Stimulated activated naive B cell treated with anti-CD40 and anti-IgM and Interleukin-4, amounts not matched to agents 10 μg/mL and 1 μg/mL and 100 μg/mL, for 72 hours (primary cell): Measurements from ENCODE around the gene USP53.

Experiments used
- ATAC-seq, 2 donors: fragments of 150-1000 bp; cut with Tn5 transposase; replicated peaks; 2 replicates each; pipeline ENCODE4 v1.10.0; 2021; ENCODE audit warnings: moderate library complexity in 1 of 2
- DNase-seq: peaks from one replicate; pipeline ENCODE4 v3.0.0; 2021
- H3K27ac Mint-ChIP-seq: one replicate; pipeline ENCODE4 v1.8.0; 2022; ENCODE audit warnings: mild to moderate bottlenecking, mixed read lengths
- H3K27me3 Mint-ChIP-seq, 2 donors: one replicate each; pipeline ENCODE4 v1.8.0; 2022; ENCODE audit warnings: mixed read lengths in 2 of 2
- H3K36me3 Mint-ChIP-seq, 2 donors: one replicate each; pipeline ENCODE4 v1.8.0; 2022; ENCODE audit warnings: mixed read lengths in 2 of 2, mild to moderate bottlenecking in 1 of 2
- H3K4me1 Mint-ChIP-seq, 2 donors: one replicate each; pipeline ENCODE4 v1.8.0; 2022; ENCODE audit warnings: mixed read lengths in 2 of 2, mild to moderate bottlenecking in 1 of 2
- H3K4me3 Mint-ChIP-seq, 2 donors: one replicate each; pipeline ENCODE4 v1.8.0; 2022; ENCODE audit warnings: mild to moderate bottlenecking in 2 of 2, mixed read lengths in 2 of 2, moderate library complexity in 1 of 2
- H3K9me3 Mint-ChIP-seq, 2 donors: one replicate each; pipeline ENCODE4 v1.8.0; 2022; ENCODE audit warnings: mixed read lengths in 2 of 2, mild to moderate bottlenecking in 1 of 2

The USP53 gene

DNA sequence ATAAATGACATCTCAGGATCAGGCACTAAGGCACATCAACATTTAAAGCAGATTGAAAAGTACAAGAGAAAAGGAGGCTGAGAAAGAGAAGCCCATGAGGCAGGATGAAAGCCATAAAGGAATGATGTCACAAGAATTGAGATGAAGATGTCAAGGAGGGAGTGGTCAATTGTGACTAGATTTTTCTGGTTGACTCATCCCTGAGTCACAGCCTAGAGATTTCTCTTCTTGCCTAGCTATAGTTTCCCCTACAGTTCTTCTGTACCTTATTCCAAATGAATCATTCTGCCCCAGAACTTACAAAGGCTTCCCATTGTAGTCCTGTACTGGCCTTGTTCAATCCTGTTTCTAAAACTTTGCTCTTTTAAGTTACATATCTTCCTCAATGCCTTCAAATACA, 3.4 kb upstream of the USP53 start:
- Mint-ChIP-seq H3K9me3 (peaks cover 1 to 4% of the 10 kb centered on the region in 2 donors), H3K27me3 (peaks cover 0 to 4% of the 10 kb centered on the region in 2 donors), H3K4me1 (peaks cover 18 to 38% of the 10 kb centered on the region in 2 donors), H3K27ac (no peak overlapping the region), H3K36me3 (no peaks in the 10 kb centered on the region), H3K4me3 (no peak overlapping the region)
- peak in 1 of 2 donors; percentile 20 for ATAC-seq
- DNase-seq = peak; percentile 25

GRCh38 chr4:119209586-119209985, 2.9 kb upstream of the USP53 start:
- Mint-ChIP-seq H3K4me3 (no peak overlapping the region), H3K4me1 (peaks cover 18 to 38% of the 10 kb centered on the region in 2 donors), H3K27me3 (peaks cover 0 to 4% of the 10 kb centered on the region in 2 donors), H3K9me3 (peaks cover 1 to 4% of the 10 kb centered on the region in 2 donors), H3K36me3 (no peaks in the 10 kb centered on the region), H3K27ac (peak overlapping the region; percentile 42)
- ATAC-seq = no peak
- DNase-seq = no peak

DNA sequence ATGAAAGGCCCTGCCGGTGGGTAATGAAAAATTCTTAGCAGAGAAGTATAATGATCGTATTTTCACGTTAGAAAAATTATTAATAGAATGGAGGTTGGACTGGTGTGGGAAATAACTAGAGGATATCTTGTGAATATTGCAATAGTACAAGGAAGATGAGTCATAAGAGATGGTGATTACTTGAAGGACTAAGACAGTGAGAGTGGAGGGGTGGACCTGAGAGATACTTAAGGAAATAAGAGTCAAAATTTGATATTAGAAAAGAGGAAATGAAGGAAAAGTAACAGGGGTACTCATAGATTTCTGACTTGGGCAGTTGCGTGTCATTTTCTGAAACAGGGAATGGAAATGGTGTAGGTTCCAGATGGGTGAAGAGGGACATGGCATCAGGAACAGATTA, 1.7 kb upstream of the USP53 start:
- Mint-ChIP-seq H3K4me1 (peaks cover 18 to 38% of the 10 kb centered on the region in 2 donors), H3K9me3 (peaks cover 1 to 4% of the 10 kb centered on the region in 2 donors), H3K4me3 (peak overlapping the region in 1 of 2 donors; percentile 34), H3K36me3 (no peaks in the 10 kb centered on the region), H3K27ac (peak overlapping the region; percentile 62), H3K27me3 (peaks cover 0 to 4% of the 10 kb centered on the region in 2 donors)
- DNase-seq (no peak), ATAC-seq (no peak)

- peaks cover 1 to 4% of the 10 kb centered on the region in 2 donors for H3K9me3 Mint-ChIP-seq
- H3K27me3 Mint-ChIP-seq = peaks cover 0 to 4% of the 10 kb centered on the region in 2 donors
- H3K27ac Mint-ChIP-seq = peak overlapping the region; percentile 90
- ATAC-seq (peak; percentile 8 to 15), DNase-seq (no peak)
- peak overlapping the region; percentile 88 for H3K4me3 Mint-ChIP-seq
- H3K4me1 Mint-ChIP-seq = peaks cover 18 to 38% of the 10 kb centered on the region in 2 donors
- no peaks in the 10 kb centered on the region for H3K36me3 Mint-ChIP-seq
Measured at GRCh38 chr4:119211867-119212233, 663 bp upstream of the USP53 start.

- peaks cover 0 to 4% of the 10 kb centered on the region in 2 donors for H3K27me3 Mint-ChIP-seq
- H3K9me3 Mint-ChIP-seq = peaks cover 1 to 4% of the 10 kb centered on the region in 2 donors
- peaks cover 18 to 38% of the 10 kb centered on the region in 2 donors for H3K4me1 Mint-ChIP-seq
- DNase-seq (peak; percentile 71), ATAC-seq (peak; percentile 66 to 67)
- peak overlapping the region; percentile 90 for H3K27ac Mint-ChIP-seq
- peak overlapping the region; percentile 88 for H3K4me3 Mint-ChIP-seq
- H3K36me3 Mint-ChIP-seq = peaks cover 9% of the 10 kb centered on the region in 2 donors
Measured at GRCh38 chr4:119212964-119213606, 572 bp downstream of the USP53 start.

- Mint-ChIP-seq H3K27me3 (no peaks in the 10 kb centered on the region), H3K9me3 (no peaks in the 10 kb centered on the region), H3K4me3 (no peak overlapping the region), H3K36me3 (peaks cover 17 to 34% of the 10 kb centered on the region in 2 donors), H3K4me1 (peaks cover 5 to 11% of the 10 kb centered on the region in 2 donors), H3K27ac (no peak overlapping the region)
- ATAC-seq (no peak), DNase-seq (no peak)
Measured at GRCh38 chr4:119218093-119218492, 5.6 kb downstream of the USP53 start.

GRCh38 chr4:119221412-119221811, 8.9 kb downstream of the USP53 start:
- H3K4me3 Mint-ChIP-seq = no peak overlapping the region
- H3K4me1 Mint-ChIP-seq = peaks cover 3 to 8% of the 10 kb centered on the region in 2 donors
- H3K27me3 Mint-ChIP-seq = no peaks in the 10 kb centered on the region
- DNase-seq (no peak), ATAC-seq (no peak)
- no peak overlapping the region for H3K27ac Mint-ChIP-seq
- H3K36me3 Mint-ChIP-seq = peaks cover 23 to 45% of the 10 kb centered on the region in 2 donors
- H3K9me3 Mint-ChIP-seq = peaks cover 0 to 2% of the 10 kb centered on the region in 2 donors

GRCh38 chr4:119227690-119228089, 15.2 kb downstream of the USP53 start:
- ATAC-seq = no peak
- H3K4me3 Mint-ChIP-seq = no peak overlapping the region
- H3K4me1 Mint-ChIP-seq = peaks cover 8 to 16% of the 10 kb centered on the region in 2 donors
- H3K9me3 Mint-ChIP-seq = peaks cover 0 to 2% of the 10 kb centered on the region in 2 donors
- H3K27me3 Mint-ChIP-seq = no peaks in the 10 kb centered on the region
- no peak for DNase-seq
- H3K36me3 Mint-ChIP-seq = peaks cover 5 to 26% of the 10 kb centered on the region in 2 donors
- H3K27ac Mint-ChIP-seq = no peak overlapping the region

DNA sequence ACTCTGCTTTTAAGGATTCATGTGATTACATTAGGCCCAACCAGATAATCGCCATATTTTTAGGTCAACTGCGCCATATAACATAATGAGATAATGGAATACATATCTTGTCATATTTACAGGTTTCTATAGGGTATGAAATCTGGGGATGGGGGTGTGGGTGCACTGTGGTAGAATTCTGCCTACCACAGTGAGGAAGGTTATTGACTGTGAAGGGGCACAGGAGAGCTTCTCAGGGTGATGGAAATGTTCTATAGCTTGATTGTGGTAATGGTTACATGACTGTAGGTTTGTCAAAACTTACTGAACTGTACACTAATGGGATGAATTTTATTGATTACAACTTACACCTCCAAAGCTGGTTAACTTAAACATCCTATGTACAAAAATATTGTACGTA, 15.9 kb downstream of the USP53 start:
- Mint-ChIP-seq H3K27me3 (no peaks in the 10 kb centered on the region), H3K36me3 (peaks cover 7 to 20% of the 10 kb centered on the region in 2 donors), H3K9me3 (peaks cover 0 to 2% of the 10 kb centered on the region in 2 donors), H3K27ac (no peak overlapping the region), H3K4me3 (no peak overlapping the region), H3K4me1 (peaks cover 9 to 16% of the 10 kb centered on the region in 2 donors)
- ATAC-seq = no peak
- no peak for DNase-seq

GRCh38 chr4:119229908-119230687, 17.6 kb downstream of the USP53 start:
- H3K4me1 Mint-ChIP-seq = peaks cover 16 to 23% of the 10 kb centered on the region in 2 donors
- H3K27me3 Mint-ChIP-seq = no peaks in the 10 kb centered on the region
- no peaks in the 10 kb centered on the region for H3K9me3 Mint-ChIP-seq
- ATAC-seq (no peak), DNase-seq (no peak)
- no peak overlapping the region for H3K27ac Mint-ChIP-seq
- no peak overlapping the region for H3K4me3 Mint-ChIP-seq
- peaks cover 1 to 13% of the 10 kb centered on the region in 2 donors for H3K36me3 Mint-ChIP-seq

DNA sequence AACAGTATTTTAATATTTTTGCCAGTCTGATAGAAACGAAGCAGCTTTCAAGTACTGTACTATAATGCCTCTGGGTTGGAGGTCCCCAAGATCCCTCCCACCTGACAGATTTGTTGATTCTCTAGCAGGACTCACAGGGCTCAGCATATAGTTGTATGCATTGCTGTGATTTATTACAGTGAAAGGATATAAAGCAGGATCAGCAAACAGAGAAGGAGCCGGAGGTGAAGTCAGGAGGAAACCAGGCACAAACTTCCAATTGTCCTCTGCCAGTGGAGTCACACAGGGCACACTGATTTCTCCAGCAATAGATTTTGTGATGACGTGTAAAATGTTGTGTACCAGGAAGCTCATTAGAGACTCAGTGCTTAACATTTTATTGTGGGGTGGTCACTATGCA, 19.0 kb downstream of the USP53 start:
- Mint-ChIP-seq H3K27ac (no peak overlapping the region), H3K4me1 (peaks cover 16 to 23% of the 10 kb centered on the region in 2 donors), H3K4me3 (no peak overlapping the region), H3K27me3 (no peaks in the 10 kb centered on the region), H3K36me3 (peaks cover 4 to 18% of the 10 kb centered on the region in 2 donors), H3K9me3 (no peaks in the 10 kb centered on the region)
- no peak for ATAC-seq
- DNase-seq = no peak

- Mint-ChIP-seq H3K36me3 (peaks cover 7 to 14% of the 10 kb centered on the region in 2 donors), H3K9me3 (no peaks in the 10 kb centered on the region), H3K4me3 (no peak overlapping the region), H3K27me3 (no peaks in the 10 kb centered on the region), H3K4me1 (peaks cover 16 to 23% of the 10 kb centered on the region in 2 donors), H3K27ac (no peak overlapping the region)
- ATAC-seq (peak in 1 of 2 donors; percentile 45), DNase-seq (no peak)
Measured at GRCh38 chr4:119232286-119232685, 19.8 kb downstream of the USP53 start.

GRCh38 chr4:119233191-119233590, 20.7 kb downstream of the USP53 start:
- H3K27ac Mint-ChIP-seq = no peak overlapping the region
- peak in 1 of 2 donors; percentile 37 for ATAC-seq
- peaks cover 18 to 24% of the 10 kb centered on the region in 2 donors for H3K4me1 Mint-ChIP-seq
- no peaks in the 10 kb centered on the region for H3K27me3 Mint-ChIP-seq
- peaks cover 7 to 13% of the 10 kb centered on the region in 2 donors for H3K36me3 Mint-ChIP-seq
- H3K4me3 Mint-ChIP-seq = peak overlapping the region; percentile 18 to 59
- no peaks in the 10 kb centered on the region for H3K9me3 Mint-ChIP-seq
- DNase-seq = no peak

DNA sequence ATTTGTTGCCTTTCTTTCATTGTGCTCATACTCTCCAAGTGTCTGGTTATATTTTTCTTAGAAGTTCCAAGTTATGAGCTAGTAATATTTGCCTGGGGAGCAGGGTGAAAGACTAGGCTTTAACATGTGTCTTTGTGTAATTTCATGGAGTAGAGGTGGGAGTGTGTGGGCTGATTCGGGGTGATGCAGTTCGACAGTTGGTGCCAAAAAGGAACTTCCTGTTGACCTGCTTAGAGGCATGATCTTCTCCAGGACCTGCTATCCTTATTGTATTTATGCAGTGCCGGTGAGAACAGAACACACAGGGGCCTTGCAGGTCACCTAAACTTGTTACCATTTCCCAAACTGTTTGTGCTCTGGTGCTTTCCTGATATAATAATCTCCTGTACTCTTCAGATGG, 21.2 kb downstream of the USP53 start:
- peak overlapping the region; percentile 18 to 59 for H3K4me3 Mint-ChIP-seq
- no peaks in the 10 kb centered on the region for H3K27me3 Mint-ChIP-seq
- peaks cover 20 to 25% of the 10 kb centered on the region in 2 donors for H3K4me1 Mint-ChIP-seq
- peak in 1 of 2 donors; percentile 32 for ATAC-seq
- H3K9me3 Mint-ChIP-seq = no peaks in the 10 kb centered on the region
- H3K36me3 Mint-ChIP-seq = peaks cover 7 to 13% of the 10 kb centered on the region in 2 donors
- H3K27ac Mint-ChIP-seq = peak overlapping the region; percentile 80
- no peak for DNase-seq
